Keratinocyte (primary cell): ENCODE data around the gene PIP.

Source experiments
- CTCF ChIP-seq, 3 experiments: IDR thresholded peaks in 1 of 3; conservative IDR thresholded peaks in 1 of 3; optimal IDR thresholded peaks in 1 of 3; 2 replicates in 2 of 3; 3 replicates in 1 of 3; pipeline versions ENCODE3 to v1.5.1; 2011; ENCODE audit warnings: low read length in 3 of 3, mild to moderate bottlenecking in 3 of 3, moderate library complexity in 2 of 3, control low read depth in 1 of 3, inconsistent platforms in 1 of 3; ENCODE audit not compliant: insufficient read depth in 2 of 3; ENCODE audit errors: extremely low read depth in 1 of 3
- EZH2 ChIP-seq: IDR thresholded peaks from one replicate; pipeline ENCODE4 v1.6.1; 2012; ENCODE audit warnings: inconsistent platforms, mild to moderate bottlenecking, low read length, moderate library complexity

GRCh38 chr7:143183024-143183423 is 51.1 kb downstream of the PIP start, which contains the start of gene TAS2R39:
- no peak for TF ChIP-seq CTCF (optimal IDR thresholded peaks at IDR 0.05 in 1 of 3, IDR thresholded peaks at IDR 0.05 in 1 of 3, conservative IDR thresholded peaks at IDR 0.05 in 1 of 3; ENCODE audit: extremely low read depth in 1 of 3, insufficient read depth in 2 of 3, low read length in 3 of 3)
- no peak for TF ChIP-seq EZH2
